Stimulated activated CD4-positive, alpha-beta T cell treated with anti-CD3 and anti-CD28 coated beads, Interleukin-4, amount 100 ng/mL, for 48 hours (primary cell): ENCODE measurements around the gene DNASE1L1.
"Not testable (repeated sequence)": the region's sequence is repeated elsewhere in the genome, so short reads cannot be mapped to it uniquely, and the experiment has no call there.

Experiments used
- DNase-seq, 2 donors: peaks; one replicate each; pipeline ENCODE4 v3.0.0-alpha.2; 2020; ENCODE audit warnings: low read depth in 2 of 2

The DNASE1L1 gene

GRCh38 chrX:154408659-154409221, 314 bp downstream of the DNASE1L1 start:
- no peak for DNase-seq

GRCh38 chrX:154404625-154405192, 4.3 kb downstream of the DNASE1L1 start:
- no peak for DNase-seq

- no peak for DNase-seq
Measured at GRCh38 chrX:154403858-154404257, 5.2 kb downstream of the DNASE1L1 start.

- no peak for DNase-seq
Measured at GRCh38 chrX:154403192-154403591, 5.9 kb downstream of the DNASE1L1 start.

- DNase-seq = no peak
Measured at GRCh38 chrX:154402622-154403127, 6.4 kb downstream of the DNASE1L1 start.

GRCh38 chrX:154401918-154402621, 7.0 kb downstream of the DNASE1L1 start:
- DNase-seq = no peak

GRCh38 chrX:154401045-154401799, 7.8 kb downstream of the DNASE1L1 start:
- DNase-seq = peak in 1 of 2 donors; percentile 18

- DNase-seq = not testable (repeated sequence)
Measured at GRCh38 chrX:154400369-154400817, 8.7 kb downstream of the DNASE1L1 start.

GRCh38 chrX:154399527-154400368, 9.3 kb downstream of the DNASE1L1 start:
- peak in 1 of 2 donors; percentile 11 for DNase-seq

GRCh38 chrX:154398668-154399526, 10.2 kb downstream of the DNASE1L1 start:
- peak; percentile 61 to 69 for DNase-seq

- DNase-seq = peak; percentile 75 to 80
Measured at GRCh38 chrX:154397888-154398667, 11.0 kb downstream of the DNASE1L1 start, which contains the start of gene RPL10. Gene RPL10 (plus strand): TSS chrX:154398377. CDS start chrX:154398520, 143 bp downstream.

GRCh38 chrX:154396973-154397887, 11.8 kb downstream of the DNASE1L1 start:
- peak; percentile 49 to 63 for DNase-seq

GRCh38 chrX:154396363-154396762, 12.7 kb downstream of the DNASE1L1 start:
- not testable (repeated sequence) for DNase-seq

GRCh38 chrX:154389812-154390747, 19.0 kb downstream of the DNASE1L1 start:
- not testable (repeated sequence) for DNase-seq

GRCh38 chrX:154388649-154389048, 20.4 kb downstream of the DNASE1L1 start:
- not testable (repeated sequence) for DNase-seq

- not testable (repeated sequence) for DNase-seq
Measured at GRCh38 chrX:154388094-154388493, 21.0 kb downstream of the DNASE1L1 start.
